HepG2 (cell line): ENCODE measurements around the gene PHKG2. TPM values are rescaled to one million over a fixed set of nuclear protein-coding genes. Genes with fewer than 3 reads are reported as not detected.

Experiments used
- ATAD3A ChIP-seq: sonication (generic); formaldehyde crosslinking; IDR thresholded peaks from 2 replicates; pipeline ENCODE4 v1.4.0; 2020; ENCODE audit warnings: missing genetic modification reagents
- GATA4 ChIP-seq: sonication (generic); IDR thresholded peaks from 2 replicates; pipeline ENCODE4 v1.6.1; 2016; ENCODE audit warnings: antibody characterized with exemption, low read depth, borderline replicate concordance
- GLI4 ChIP-seq: sonication (generic); formaldehyde crosslinking; IDR thresholded peaks from 2 replicates; pipeline ENCODE4 v1.5.1; 2020; ENCODE audit warnings: missing genetic modification reagents, mild to moderate bottlenecking, moderate library complexity, borderline replicate concordance
- GTF2F1 ChIP-seq: fragments of 150-350 bp; IDR thresholded peaks from 2 replicates; pipeline ENCODE4 v1.6.1; 2014; ENCODE audit warnings: low read length
- JDP2 ChIP-seq: sonication (generic); formaldehyde crosslinking; IDR thresholded peaks from 2 replicates; pipeline ENCODE4 v1.8.1; 2022; ENCODE audit warnings: missing genetic modification reagents, borderline replicate concordance
- KDM5B ChIP-seq: sonication (generic); formaldehyde crosslinking; IDR thresholded peaks from 2 replicates; pipeline ENCODE4 v1.4.0; 2020; ENCODE audit warnings: missing genetic modification reagents, mild to moderate bottlenecking, borderline replicate concordance
- NFIC ChIP-seq: IDR thresholded peaks from 2 replicates; pipeline ENCODE4 v1.6.1; 2012; ENCODE audit warnings: mild to moderate bottlenecking, low read length, inconsistent platforms
- NFKB2 ChIP-seq: sonication (generic); formaldehyde crosslinking; IDR thresholded peaks from 2 replicates; pipeline ENCODE4 v1.4.0; 2020; ENCODE audit warnings: missing genetic modification reagents, borderline replicate concordance
- SIN3B ChIP-seq: fragments of 150-350 bp; IDR thresholded peaks from 2 replicates; pipeline ENCODE4 v1.6.1; 2014; ENCODE audit warnings: low read length
- ZFP41 ChIP-seq: sonication (generic); formaldehyde crosslinking; IDR thresholded peaks from 2 replicates; pipeline ENCODE4 v1.4.0; 2020; ENCODE audit warnings: mild to moderate bottlenecking, missing genetic modification reagents, borderline replicate concordance
- polyA plus RNA-seq, 8 experiments: library from polyadenylated mRNA; depleted of rRNA in 3 of 8; stranded (reverse) in 7 of 8; unstranded in 1 of 8; fragments of >200 nt; fragmentation: Illumina TruSeq in 4 of 8; extraction: Trizol in 4 of 8; gene quantifications; 2 replicates each; pipeline versions ENCODE4 v1.2.1 to v1.2.3, GENCODE V29; 2011 to 2016; ENCODE audit warnings: low read depth in 4 of 8, missing spikeins in 1 of 8, mixed read lengths in 1 of 8; ENCODE audit not compliant: insufficient read depth in 1 of 8
- total RNA-seq, 5 experiments: library from RNA; depleted of rRNA; stranded (reverse); fragments of >200 nt; fragmentation: Illumina TruSeq; extraction: Trizol; gene quantifications; 2 replicates each; pipeline ENCODE4 v1.2.3, GENCODE V29; 2016; ENCODE audit warnings: low read depth in 1 of 5
- TF ChIP-seq, protein P1 (sequence below): sonication (generic); formaldehyde crosslinking; IDR thresholded peaks from 2 replicates; pipeline ENCODE4 v1.9.0; 2021; ENCODE audit warnings: missing genetic modification reagents, borderline replicate concordance
- TF ChIP-seq, protein P2 (sequence below): sonication (generic); formaldehyde crosslinking; IDR thresholded peaks from 2 replicates; pipeline ENCODE4 v1.9.0; 2021; ENCODE audit warnings: mild to moderate bottlenecking, missing genetic modification reagents
- TF ChIP-seq, protein P3 (sequence below): sonication (generic); formaldehyde crosslinking; IDR thresholded peaks from 2 replicates; pipeline ENCODE4 v1.8.1; 2022; ENCODE audit warnings: mild to moderate bottlenecking, missing genetic modification reagents
- TF ChIP-seq, protein P4 (sequence below): sonication (generic); formaldehyde crosslinking; conservative IDR thresholded peaks from 2 replicates; pipeline ENCODE4 v1.4.0; 2020; ENCODE audit warnings: missing genetic modification reagents

Gene PHKG2
- total and polyA plus RNA-seq, 2 of the 13 experiments (the other 11 are each of a cell fraction or from before 2014, with no cell fraction given): 37.4 to 42.1 TPM

DNA sequence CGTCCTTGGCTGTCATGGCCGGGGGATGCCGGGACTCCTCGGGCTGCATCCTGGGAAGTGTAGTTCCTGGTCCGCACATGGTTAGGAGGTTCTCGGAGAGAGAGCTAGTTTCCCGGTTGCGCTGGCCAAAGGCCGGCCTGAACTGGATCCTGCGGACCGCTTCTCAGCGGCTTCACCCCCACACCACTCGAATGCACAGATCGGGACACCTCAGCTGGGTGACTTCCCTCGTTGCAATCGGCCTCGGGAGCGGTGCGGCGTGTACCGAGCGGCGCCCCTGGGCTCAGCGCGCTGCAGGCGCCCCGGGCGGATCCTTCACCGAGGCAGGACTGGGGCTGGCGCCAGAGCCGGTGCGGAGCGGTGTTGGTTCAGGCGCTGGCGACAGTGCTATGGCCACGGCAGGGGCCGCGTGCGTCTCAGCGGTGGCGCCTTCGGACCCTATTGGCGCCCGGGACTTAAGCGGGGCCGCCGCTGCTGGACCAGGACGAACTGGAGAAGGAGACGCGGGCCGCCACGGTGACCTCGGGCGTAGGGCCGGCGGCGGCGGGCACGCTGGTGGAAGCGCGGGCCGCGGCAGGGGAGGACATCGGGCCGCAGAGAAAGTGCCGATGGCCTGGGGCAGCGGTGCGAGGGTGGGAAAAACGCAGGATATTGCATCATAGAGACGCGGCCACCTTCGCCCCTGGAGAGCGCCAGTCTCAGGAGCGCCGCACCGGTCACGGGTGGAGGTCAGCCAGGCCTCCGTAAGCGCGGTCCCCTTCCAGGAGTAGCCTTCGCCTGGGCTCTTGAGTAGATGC is 27.4 kb downstream of the PHKG2 start (continued):
- TF ChIP-seq, protein P1, sequence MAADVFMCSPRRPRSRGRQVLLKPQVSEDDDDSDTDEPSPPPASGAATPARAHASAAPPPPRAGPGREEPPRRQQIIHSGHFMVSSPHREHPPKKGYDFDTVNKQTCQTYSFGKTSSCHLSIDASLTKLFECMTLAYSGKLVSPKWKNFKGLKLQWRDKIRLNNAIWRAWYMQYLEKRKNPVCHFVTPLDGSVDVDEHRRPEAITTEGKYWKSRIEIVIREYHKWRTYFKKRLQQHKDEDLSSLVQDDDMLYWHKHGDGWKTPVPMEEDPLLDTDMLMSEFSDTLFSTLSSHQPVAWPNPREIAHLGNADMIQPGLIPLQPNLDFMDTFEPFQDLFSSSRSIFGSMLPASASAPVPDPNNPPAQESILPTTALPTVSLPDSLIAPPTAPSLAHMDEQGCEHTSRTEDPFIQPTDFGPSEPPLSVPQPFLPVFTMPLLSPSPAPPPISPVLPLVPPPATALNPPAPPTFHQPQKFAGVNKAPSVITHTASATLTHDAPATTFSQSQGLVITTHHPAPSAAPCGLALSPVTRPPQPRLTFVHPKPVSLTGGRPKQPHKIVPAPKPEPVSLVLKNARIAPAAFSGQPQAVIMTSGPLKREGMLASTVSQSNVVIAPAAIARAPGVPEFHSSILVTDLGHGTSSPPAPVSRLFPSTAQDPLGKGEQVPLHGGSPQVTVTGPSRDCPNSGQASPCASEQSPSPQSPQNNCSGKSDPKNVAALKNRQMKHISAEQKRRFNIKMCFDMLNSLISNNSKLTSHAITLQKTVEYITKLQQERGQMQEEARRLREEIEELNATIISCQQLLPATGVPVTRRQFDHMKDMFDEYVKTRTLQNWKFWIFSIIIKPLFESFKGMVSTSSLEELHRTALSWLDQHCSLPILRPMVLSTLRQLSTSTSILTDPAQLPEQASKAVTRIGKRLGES: peak; percentile 51; the same call in 1 of the 2 replicates
- TF ChIP-seq ZFP41 (CRISPR knock-in tag) (peak; percentile 81; the same call in 1 of the 2 replicates), KDM5B (CRISPR knock-in tag) (peak; percentile 94), NFKB2 (peak; percentile 87; the same call in 1 of the 2 replicates), SIN3B (no peak), ATAD3A (CRISPR knock-in tag) (no peak), GTF2F1 (no peak), GLI4 (CRISPR knock-in tag) (peak; percentile 93), NFIC (0 out of 2 replicates have a peak, but pooled peaks have one; percentile 43), GATA4 (0 out of 2 replicates have a peak, but pooled peaks have one; percentile 51), JDP2 (CRISPR knock-in tag) (no peak)
- TF ChIP-seq, protein P2, sequence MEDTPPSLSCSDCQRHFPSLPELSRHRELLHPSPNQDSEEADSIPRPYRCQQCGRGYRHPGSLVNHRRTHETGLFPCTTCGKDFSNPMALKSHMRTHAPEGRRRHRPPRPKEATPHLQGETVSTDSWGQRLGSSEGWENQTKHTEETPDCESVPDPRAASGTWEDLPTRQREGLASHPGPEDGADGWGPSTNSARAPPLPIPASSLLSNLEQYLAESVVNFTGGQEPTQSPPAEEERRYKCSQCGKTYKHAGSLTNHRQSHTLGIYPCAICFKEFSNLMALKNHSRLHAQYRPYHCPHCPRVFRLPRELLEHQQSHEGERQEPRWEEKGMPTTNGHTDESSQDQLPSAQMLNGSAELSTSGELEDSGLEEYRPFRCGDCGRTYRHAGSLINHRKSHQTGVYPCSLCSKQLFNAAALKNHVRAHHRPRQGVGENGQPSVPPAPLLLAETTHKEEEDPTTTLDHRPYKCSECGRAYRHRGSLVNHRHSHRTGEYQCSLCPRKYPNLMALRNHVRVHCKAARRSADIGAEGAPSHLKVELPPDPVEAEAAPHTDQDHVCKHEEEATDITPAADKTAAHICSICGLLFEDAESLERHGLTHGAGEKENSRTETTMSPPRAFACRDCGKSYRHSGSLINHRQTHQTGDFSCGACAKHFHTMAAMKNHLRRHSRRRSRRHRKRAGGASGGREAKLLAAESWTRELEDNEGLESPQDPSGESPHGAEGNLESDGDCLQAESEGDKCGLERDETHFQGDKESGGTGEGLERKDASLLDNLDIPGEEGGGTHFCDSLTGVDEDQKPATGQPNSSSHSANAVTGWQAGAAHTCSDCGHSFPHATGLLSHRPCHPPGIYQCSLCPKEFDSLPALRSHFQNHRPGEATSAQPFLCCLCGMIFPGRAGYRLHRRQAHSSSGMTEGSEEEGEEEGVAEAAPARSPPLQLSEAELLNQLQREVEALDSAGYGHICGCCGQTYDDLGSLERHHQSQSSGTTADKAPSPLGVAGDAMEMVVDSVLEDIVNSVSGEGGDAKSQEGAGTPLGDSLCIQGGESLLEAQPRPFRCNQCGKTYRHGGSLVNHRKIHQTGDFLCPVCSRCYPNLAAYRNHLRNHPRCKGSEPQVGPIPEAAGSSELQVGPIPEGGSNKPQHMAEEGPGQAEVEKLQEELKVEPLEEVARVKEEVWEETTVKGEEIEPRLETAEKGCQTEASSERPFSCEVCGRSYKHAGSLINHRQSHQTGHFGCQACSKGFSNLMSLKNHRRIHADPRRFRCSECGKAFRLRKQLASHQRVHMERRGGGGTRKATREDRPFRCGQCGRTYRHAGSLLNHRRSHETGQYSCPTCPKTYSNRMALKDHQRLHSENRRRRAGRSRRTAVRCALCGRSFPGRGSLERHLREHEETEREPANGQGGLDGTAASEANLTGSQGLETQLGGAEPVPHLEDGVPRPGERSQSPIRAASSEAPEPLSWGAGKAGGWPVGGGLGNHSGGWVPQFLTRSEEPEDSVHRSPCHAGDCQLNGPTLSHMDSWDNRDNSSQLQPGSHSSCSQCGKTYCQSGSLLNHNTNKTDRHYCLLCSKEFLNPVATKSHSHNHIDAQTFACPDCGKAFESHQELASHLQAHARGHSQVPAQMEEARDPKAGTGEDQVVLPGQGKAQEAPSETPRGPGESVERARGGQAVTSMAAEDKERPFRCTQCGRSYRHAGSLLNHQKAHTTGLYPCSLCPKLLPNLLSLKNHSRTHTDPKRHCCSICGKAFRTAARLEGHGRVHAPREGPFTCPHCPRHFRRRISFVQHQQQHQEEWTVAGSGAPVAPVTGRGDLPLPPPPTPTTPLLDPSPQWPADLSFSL (CRISPR knock-in tag): no peak
- TF ChIP-seq, protein P3, sequence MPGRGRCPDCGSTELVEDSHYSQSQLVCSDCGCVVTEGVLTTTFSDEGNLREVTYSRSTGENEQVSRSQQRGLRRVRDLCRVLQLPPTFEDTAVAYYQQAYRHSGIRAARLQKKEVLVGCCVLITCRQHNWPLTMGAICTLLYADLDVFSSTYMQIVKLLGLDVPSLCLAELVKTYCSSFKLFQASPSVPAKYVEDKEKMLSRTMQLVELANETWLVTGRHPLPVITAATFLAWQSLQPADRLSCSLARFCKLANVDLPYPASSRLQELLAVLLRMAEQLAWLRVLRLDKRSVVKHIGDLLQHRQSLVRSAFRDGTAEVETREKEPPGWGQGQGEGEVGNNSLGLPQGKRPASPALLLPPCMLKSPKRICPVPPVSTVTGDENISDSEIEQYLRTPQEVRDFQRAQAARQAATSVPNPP (CRISPR knock-in tag): peak; percentile 96; the same call in 1 of the 2 replicates
- TF ChIP-seq, protein P4, sequence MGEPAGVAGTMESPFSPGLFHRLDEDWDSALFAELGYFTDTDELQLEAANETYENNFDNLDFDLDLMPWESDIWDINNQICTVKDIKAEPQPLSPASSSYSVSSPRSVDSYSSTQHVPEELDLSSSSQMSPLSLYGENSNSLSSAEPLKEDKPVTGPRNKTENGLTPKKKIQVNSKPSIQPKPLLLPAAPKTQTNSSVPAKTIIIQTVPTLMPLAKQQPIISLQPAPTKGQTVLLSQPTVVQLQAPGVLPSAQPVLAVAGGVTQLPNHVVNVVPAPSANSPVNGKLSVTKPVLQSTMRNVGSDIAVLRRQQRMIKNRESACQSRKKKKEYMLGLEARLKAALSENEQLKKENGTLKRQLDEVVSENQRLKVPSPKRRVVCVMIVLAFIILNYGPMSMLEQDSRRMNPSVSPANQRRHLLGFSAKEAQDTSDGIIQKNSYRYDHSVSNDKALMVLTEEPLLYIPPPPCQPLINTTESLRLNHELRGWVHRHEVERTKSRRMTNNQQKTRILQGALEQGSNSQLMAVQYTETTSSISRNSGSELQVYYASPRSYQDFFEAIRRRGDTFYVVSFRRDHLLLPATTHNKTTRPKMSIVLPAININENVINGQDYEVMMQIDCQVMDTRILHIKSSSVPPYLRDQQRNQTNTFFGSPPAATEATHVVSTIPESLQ (CRISPR knock-in tag): peak; percentile 91; the same call in 1 of the 2 replicates
